ENCODE data around the gene PLAAT5.

DNA sequence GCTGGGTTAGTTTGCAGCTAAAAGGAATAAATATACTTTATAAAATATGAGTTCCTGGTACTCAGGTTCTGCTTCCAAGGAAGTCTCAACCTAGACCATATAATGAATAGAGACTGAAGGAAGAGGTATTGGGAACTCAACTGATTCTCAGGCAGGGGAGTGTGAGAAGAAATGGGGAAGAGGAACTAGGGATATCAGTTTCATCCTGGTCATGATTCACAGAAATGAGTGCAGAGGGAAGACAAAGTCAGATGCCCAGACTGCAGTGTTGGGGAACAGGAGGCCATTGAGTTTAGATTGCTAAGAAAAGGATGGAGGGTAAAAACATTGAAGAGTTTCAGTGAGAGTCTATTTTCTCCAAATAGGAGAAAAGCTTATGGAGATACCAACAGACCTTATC, 28.8 kb downstream of the PLAAT5 start:
- TF ChIP-seq BHLHE40 (IDR thresholded peaks at IDR 0.05; ENCODE audit: low read depth, low read length): no peak
- TF ChIP-seq, protein P1, sequence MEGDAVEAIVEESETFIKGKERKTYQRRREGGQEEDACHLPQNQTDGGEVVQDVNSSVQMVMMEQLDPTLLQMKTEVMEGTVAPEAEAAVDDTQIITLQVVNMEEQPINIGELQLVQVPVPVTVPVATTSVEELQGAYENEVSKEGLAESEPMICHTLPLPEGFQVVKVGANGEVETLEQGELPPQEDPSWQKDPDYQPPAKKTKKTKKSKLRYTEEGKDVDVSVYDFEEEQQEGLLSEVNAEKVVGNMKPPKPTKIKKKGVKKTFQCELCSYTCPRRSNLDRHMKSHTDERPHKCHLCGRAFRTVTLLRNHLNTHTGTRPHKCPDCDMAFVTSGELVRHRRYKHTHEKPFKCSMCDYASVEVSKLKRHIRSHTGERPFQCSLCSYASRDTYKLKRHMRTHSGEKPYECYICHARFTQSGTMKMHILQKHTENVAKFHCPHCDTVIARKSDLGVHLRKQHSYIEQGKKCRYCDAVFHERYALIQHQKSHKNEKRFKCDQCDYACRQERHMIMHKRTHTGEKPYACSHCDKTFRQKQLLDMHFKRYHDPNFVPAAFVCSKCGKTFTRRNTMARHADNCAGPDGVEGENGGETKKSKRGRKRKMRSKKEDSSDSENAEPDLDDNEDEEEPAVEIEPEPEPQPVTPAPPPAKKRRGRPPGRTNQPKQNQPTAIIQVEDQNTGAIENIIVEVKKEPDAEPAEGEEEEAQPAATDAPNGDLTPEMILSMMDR (conservative IDR thresholded peaks at IDR 0.05; ENCODE audit: low read depth, low read length): no peak
- no peak for TF ChIP-seq MXI1 (IDR thresholded peaks at IDR 0.05; ENCODE audit: borderline replicate concordance, low read depth, low read length)
- TF ChIP-seq RAD21 (IDR thresholded peaks at IDR 0.05; ENCODE audit: low read length): no peak
- TF ChIP-seq POLR2A (IDR thresholded peaks at IDR 0.05; ENCODE audit: low read depth, low read length): no peak
- TF ChIP-seq RFX5 (IDR thresholded peaks at IDR 0.05; ENCODE audit: low read depth, low read length): no peak
- TF ChIP-seq CEBPB (IDR thresholded peaks at IDR 0.05; ENCODE audit: low read depth, low read length): no peak
- TF ChIP-seq, protein P2, sequence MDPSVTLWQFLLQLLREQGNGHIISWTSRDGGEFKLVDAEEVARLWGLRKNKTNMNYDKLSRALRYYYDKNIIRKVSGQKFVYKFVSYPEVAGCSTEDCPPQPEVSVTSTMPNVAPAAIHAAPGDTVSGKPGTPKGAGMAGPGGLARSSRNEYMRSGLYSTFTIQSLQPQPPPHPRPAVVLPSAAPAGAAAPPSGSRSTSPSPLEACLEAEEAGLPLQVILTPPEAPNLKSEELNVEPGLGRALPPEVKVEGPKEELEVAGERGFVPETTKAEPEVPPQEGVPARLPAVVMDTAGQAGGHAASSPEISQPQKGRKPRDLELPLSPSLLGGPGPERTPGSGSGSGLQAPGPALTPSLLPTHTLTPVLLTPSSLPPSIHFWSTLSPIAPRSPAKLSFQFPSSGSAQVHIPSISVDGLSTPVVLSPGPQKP (IDR thresholded peaks at IDR 0.05; ENCODE audit: borderline replicate concordance, low read depth, low read length): no peak
- no peak for TF ChIP-seq NFE2L2 (IDR thresholded peaks at IDR 0.05; ENCODE audit: low read depth, low read length)
- no peak for TF ChIP-seq USF2 (IDR thresholded peaks at IDR 0.05; ENCODE audit: low read depth, low read length)
- no peak for TF ChIP-seq SMC3 (IDR thresholded peaks at IDR 0.05; ENCODE audit: low read depth, low read length)
- TF ChIP-seq FOS (IDR thresholded peaks at IDR 0.05; ENCODE audit: low read depth, low read length): no peak
- TF ChIP-seq CHD1 (IDR thresholded peaks at IDR 0.05; ENCODE audit: low read depth, low read length): no peak
